GM18508 (cell line): ENCODE results near the gene TASP1.
A peak's percentile ranks its signal among the peaks of the same experiment; 100 is the strongest.

Experiments used
- ATAC-seq: cut with Tn5 transposase; IDR thresholded peaks from one replicate; pipeline ENCODE4 v1.9.1; 2021; ENCODE audit warnings: moderate number of reproducible peaks; ENCODE audit not compliant: insufficient read depth, unreplicated experiment

TASP1 gene

GRCh38 chr20:13580707-13581106, 58.0 kb downstream of the TASP1 start:
- no peak for ATAC-seq

GRCh38 chr20:13574071-13574470, 64.7 kb downstream of the TASP1 start:
- no peak for ATAC-seq

DNA sequence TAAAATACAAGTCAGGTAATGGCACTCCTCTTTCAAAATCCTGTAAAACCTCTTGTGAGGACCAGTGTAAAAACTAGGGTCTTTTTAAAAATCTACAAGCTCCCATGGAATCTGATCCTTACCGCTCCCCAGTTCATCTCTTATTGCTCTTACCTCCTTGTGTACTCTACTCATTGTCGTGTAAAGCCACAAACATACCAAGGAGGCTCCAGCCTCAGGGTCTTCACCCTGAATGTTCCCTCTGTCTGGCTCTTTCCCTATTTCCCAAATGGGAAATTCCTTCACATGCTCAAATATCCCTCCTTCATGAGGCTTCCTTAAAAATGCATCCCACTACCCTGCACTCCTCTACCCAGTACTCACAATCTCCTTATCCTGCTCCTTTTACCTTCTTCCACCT, 67.1 kb downstream of the TASP1 start:
- ATAC-seq = no peak

- ATAC-seq = no peak
Measured at GRCh38 chr20:13567663-13568062, 71.1 kb downstream of the TASP1 start.

- ATAC-seq = no peak
Measured at GRCh38 chr20:13563854-13564253, 74.9 kb downstream of the TASP1 start.

DNA sequence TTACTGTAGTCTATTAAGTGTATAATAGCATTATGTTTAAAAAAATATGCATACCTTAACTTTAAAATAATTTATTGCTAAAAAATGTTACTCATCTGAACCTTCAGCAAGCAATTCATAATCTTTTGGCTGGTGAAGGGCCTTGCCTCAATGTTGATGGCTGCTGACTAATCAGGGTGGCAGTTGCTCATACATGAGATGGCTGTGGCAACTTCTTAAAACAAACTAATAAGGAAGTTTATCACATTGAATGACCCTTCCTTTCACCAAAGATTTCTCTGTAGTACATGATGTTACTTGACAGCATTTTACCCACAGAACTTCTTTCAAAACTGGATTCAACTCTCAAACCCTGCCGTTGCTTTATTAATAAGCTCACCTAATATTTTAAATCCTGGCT, 84.0 kb downstream of the TASP1 start:
- ATAC-seq = no peak

- no peak for ATAC-seq
Measured at GRCh38 chr20:13554076-13554475, 84.7 kb downstream of the TASP1 start.

DNA sequence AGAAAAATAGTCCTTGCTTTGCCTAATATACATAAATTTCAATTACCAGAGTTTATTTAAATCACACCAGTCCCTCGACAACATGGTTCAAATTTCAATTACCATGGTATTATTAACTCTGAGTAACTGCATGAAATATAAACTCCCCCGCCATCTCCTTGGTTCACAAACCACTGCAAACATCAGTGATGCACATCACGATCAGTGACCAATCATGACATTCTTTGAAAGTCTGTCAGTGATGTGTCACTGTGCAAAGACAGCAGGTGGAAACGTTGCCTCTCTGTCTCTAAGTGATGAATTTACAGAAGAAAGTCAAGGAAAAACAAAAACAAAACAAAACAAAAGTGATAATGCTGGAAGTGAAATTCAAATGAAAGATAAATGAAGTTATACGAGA, 86.7 kb downstream of the TASP1 start:
- no peak for ATAC-seq

DNA sequence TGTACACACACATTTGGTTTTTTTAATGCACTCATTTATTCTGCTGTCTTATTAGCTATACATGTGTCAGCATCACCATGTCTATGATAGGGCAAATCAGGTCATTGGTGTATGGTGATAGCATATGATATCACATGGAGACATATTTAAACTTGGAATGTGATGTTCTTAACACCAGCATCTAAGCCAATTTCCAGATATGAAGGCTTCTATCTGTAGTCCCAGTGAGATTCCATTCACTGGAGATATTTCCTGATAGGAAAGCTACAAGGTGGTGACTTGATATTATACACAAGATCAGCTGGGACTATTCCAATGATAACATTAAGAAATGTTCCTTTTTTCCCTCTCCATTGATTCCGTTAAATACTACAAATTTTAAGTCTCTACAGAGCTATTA, 89.3 kb downstream of the TASP1 start:
- no peak for ATAC-seq

DNA sequence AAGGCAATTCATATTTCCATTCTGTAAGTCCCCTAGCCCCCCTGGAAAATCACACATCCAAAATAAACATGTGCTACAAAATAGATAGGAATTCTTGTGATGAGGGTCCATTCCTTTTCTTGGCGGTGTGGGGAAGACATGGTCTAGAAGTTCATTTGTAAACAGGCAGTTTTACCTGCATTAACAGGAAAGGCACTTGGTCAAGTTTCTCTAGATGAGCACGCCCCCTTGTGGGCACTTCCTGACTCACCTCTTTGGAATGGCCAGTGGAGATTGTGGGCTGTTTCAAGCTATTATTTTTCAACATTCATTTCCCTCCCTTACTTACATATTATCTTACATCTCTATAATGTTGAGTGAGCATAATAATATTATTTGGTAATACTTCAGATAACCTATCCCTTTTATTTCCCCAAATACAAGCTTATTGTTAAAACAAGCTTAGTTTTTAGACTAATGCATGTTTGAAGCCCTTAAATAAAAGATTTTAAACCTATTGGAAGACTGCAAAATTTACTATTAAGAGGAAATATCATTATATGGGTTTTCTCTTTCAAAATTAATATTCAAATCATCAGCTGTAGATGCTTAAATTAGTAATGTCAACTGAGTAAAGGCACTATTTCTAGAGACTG, 92.1 kb downstream of the TASP1 start:
- ATAC-seq = peak; percentile 62

DNA sequence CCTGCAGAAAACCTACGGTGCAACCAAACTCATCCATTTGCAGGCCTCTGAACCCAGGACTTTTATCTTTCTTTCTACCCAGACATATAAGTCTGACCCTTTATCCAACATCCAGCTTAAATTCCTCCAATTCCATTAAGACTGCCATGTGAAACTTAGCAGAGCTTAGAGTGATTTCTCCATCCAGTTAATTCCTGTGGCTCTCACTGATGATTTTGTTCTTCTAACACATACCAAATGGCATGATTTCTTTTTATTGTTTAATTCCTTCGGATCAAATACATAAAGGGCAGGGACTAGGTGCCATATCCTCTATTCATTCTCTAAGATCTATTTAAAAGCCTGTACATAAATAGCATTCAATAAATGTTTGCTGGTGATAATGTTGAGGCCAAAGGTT, 92.9 kb downstream of the TASP1 start:
- ATAC-seq = no peak

GRCh38 chr20:13543783-13544182, 94.9 kb downstream of the TASP1 start:
- no peak for ATAC-seq

- no peak for ATAC-seq
Measured at GRCh38 chr20:13535627-13536026, 103.1 kb downstream of the TASP1 start.

DNA sequence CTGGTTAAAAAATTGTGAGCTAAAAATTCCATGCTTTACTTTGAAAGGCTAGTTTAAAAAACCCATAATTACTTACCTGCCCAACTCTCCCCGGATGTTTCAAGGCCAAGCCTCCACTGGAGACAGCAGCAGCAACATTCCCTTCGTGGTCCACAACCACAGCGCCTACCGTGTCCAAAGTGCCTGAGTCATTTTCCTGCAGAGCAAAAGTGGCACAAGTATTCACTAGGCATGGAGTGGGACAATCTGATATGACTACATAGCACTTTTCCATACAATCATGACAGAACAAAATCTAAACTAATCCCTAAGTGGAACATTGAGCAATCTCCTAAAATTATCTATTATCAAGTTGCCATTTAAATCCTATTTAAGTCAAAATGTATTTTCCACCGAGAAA, 104.8 kb downstream of the TASP1 start:
- no peak for ATAC-seq

- ATAC-seq = no peak
Measured at GRCh38 chr20:13530146-13530545, 108.6 kb downstream of the TASP1 start.

GRCh38 chr20:13526551-13526950, 112.2 kb downstream of the TASP1 start:
- no peak for ATAC-seq

DNA sequence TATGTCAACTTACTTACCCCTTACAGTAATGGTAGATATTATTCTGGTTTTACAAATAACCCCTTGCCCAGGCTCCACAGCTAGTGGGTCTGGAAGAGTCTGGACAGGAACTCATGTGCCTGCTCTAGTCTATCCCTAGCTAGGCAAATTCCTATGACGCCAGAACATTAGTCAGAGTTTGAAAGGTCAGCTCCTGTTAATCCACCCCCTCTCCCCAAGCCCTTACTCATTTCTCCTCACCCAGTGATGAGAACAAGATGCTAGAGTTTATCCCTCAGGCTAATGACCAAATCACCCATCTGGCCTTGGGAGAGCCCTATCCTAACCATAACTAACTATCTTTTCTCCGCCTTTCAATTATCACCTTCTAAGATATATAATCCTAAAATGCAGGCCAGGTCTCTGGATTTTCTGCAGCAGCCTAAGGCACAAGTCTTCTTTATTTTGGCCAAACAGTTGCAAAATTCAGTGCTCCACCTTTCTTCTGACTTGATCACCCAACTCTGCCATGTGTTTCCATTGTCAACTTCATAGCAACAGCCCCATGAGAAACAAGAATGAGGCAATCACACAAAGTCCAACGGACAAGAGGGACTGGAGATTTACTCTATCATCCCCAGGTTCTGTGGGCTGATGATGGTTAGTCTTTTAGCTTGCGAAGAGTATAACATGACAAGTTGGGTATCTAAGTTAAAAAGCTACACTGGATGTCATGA, 113.3 kb downstream of the TASP1 start:
- ATAC-seq = no peak

DNA sequence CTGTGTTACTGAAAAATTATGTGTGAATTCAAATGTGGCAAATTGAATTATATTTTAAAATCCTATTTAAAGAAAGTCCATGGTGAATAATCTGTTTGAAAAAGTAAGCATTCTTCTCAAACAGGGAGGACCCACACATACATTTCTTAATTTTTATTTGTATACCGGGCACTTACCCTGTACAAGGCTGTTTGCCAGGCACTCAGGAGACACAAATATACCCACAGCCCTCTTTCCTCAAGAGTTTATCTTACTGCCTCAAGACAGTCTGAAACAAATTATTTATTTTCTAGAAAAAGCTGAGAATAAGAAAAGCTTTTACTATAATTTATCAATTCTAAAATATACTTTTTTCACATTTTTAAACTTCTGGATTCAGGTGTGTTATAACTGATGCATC, 114.4 kb downstream of the TASP1 start:
- no peak for ATAC-seq

DNA sequence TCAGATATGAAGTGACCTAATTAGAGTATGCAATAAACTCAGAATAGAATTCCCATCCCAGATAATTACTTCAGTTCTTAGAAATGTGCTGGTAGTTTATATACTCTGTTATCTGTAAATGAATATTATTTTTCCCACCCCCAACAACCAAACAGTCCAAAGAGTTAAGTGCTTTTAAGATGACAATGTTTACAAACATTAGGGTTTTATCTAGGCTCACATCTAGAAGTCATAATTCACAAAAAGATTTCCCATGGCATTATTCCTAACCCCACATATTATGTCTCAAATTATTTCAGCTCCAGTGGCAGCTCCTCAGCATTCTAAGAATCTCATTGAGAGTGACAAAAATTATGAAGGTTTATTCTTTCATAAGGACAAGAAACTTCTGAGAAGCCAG, 120.9 kb downstream of the TASP1 start:
- ATAC-seq = no peak

DNA sequence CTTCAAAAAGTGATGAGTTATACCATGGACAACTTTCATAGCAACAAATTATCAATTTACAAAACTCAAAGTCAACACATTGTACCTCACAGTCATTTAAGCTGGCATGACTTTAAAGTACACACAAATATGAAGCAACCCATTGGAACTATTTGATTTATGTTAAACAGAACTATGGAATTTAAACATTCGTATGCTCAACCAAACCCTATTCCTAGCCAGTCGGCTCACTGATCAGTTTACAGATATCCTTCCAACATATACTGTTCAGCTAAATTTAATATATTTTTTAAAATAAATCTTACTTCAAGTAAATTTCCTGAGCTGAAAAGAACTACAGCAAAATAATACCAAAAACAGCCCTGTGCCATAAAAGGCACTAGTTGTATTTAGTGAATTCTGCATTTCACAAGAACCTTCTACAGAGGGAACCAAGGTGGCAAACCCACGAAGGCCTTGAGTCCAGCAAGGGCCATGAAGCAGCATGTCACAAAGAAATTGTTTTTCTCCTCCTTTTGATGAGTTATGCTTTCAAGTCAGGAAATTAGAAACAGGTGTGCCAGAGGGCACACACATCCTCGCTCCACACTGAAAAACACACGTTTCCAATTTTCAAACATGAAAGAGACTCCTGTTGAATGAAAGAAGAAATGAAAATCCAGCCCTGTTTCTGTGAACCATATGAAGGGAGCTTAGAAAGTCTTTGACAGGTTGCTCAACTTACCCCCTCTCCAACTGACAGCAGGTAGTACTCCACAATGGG, 122.8 kb downstream of the TASP1 start:
- no peak for ATAC-seq

- ATAC-seq = no peak
Measured at GRCh38 chr20:13515291-13515690, 123.4 kb downstream of the TASP1 start.
